ENCODE measurements around the gene GPR142.

GPR142 gene

DNA sequence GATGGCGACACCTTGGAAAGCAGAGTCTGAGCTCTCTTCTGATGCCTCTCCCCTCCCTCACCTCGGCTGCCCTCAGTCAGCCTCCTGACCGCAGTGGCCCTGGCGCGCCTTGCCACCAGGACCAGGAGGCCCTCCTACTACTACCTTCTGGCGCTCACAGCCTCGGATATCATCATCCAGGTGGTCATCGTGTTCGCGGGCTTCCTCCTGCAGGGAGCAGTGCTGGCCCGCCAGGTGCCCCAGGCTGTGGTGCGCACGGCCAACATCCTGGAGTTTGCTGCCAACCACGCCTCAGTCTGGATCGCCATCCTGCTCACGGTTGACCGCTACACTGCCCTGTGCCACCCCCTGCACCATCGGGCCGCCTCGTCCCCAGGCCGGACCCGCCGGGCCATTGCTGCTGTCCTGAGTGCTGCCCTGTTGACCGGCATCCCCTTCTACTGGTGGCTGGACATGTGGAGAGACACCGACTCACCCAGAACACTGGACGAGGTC, 4.4 kb downstream of the GPR142 start:
- DNase-seq = no peak

DNA sequence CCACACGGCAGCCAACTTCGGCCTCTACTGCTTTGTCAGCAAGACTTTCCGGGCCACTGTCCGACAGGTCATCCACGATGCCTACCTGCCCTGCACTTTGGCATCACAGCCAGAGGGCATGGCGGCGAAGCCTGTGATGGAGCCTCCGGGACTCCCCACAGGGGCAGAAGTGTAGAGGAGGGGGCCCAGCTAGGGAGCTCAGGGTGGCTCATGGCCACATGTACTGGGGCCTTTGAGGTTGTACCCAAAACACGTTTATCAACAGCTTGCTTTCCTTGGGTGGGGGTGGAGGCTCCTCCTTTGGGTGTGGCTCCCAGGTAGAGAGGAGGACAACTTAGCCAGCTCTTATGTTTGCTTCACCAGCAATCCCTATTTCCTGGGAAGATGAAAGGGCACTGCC, 5.1 kb downstream of the GPR142 start:
- no peak for DNase-seq

DNA sequence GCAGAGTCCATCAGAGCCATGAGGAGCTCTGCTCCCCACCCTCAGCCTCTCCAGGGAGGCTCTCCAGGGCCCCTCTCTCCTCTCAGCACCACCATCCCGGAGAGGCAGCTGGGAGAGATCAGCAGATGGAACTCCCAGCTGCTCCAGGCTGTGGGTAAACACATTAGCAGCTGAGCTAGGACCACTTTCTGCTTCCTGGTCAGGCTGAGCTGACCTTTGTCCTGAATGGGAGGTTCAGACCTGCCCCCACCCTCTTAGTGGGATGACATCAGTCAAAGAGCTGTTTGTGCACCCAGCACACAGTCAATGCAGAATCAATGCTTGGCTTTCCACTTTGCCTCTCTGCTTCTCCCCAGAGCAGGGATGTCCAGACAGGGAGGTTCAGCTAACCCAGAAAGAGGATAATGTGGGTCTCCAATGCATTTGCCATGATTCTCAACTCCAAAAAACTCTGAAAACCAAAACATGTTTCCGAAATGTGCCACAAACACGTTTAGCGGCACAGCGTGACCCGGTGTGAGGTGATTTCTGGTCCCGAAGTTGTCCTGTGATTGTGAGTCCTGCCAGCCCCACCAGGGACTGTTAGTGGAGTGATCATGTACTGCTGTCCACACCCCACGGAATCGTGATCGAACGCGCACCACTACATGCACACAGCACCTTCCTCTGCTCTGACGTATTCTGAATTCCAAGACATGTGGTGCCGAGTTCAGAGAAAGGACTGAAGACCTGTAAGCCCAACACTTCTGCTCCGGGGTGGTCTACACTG, 6.7 kb downstream of the GPR142 start:
- no peak for DNase-seq

DNA sequence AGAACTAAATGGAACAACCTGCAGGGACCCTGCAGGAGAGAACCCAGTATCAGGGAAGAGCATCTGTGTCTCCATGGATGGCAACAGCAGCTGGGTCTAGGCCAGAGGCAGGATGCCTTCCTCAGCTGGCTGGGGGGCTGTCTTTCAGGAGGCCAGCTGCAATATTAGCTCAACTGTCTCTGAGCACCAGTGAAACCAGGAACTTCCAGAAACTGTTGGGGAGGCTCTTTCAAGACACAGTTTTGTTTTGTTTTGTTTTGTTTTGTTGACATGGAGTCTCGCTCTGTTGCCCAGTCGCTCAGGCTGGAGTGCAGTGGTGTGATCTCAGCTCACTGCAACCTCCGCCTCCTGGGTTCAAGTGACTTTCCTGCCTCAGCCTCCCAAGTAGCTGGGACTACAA, 7.6 kb downstream of the GPR142 start:
- DNase-seq = no peak

DNA sequence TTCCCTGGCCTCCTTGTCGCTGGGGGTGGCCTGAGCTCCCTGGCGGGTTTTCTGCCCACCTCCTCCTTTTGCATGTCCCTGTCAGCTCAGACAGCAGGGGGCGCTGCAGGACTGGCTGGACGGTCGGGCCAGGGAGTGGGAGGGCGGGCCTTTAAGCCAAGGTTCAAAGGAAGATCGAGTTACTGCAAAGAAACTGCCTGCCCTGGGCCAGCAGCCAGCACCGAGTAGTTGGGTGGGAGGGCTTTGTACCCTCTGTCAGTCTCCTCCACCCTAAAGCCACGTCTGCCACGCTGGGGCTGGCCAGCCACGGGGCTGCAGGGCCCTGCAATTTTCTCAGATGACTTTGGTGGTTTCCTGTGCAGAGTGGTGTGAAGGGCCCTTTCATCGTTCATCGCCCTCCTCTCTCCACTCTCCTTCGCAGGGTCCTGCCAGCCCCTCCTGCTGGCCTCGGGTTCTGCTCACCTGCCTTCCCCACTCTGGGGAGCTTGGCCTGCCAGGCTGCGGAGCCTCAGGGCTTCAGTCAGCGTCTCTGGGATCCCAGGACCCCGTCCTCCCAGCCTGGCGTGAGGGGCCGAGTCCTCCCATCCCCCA, 12.3 kb downstream of the GPR142 start:
- no peak for DNase-seq

DNA sequence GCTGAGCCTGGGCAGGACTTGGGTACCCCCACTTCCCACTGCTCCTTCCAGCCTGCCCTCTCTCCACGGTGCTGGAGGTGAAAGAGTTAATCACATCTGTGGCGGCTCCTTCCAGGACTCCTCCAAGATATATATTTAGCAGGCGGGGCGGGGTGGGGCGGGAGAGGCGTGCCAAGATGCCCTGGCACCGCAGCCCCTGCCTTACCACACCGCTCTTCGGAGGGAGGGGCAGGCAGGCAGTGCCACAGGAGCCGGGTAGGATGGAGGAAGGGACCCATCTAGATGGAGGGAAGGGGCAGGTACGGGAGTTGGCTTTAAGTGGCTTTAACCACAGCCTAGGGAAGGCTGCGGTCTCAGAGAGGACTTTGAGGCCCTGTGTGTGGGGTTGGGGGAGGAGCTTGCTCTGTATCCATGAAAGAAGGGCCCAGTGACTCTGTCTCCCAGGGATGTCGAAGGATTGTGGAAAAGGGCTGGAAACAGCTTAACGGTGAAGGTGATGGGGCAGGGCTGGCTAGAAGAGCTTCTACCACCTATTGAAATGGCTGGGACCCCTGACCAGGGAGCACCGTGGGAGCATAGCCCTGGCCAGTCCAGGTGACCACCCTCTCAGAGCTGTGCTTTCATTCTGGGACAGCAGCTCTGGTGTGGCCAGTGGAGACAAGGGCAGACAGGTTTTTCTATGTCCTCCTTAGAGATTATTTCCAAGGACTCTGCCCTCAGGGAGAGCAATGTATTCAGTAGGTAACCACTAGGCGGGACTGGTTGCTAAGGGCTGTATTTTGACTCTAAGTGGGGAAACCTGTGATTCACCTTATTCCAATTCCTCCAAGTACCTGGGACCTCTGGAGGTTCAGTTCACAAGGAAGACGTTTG, 13.0 kb downstream of the GPR142 start:
- no peak for DNase-seq

DNA sequence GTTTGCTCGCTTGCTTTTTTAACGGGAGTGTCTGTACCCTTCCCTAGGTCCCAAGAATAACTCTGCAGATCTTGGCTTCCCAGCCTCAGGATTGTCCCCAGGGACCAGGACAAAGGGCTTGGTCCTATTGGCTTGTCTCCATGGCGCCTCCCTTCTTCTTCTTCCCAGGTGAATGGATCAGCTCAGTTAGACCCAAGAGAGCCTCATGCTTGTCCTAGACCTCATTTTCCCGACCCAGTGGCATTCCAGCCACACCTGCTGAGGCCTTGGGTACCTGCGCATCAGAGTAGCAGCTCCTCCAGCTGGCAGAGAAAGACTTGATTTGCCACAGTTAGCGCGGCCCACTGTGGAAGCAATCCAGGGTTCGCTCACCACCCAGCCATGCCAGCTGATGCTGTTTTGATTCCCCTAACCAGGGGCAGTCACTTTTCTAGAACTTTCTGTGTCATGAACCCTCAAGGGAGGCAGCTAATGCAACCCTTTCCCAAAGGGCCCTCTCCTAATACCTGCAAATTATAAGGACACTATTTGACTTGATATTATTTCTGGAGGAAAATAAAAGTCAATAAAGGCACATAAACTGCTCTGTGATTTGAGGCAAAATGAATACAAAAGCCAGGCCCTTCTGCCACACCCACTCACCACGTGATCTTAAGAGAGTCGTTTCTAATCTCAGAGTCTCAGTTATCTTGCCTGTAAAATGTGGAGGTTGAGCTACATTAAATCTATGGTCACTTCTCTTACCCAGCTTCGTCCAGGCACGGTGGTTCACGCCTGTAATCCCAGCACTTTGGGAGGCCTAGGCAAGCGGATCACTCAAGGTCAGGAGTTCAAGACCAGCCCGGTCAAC, 13.9 kb downstream of the GPR142 start:
- no peak for DNase-seq

DNA sequence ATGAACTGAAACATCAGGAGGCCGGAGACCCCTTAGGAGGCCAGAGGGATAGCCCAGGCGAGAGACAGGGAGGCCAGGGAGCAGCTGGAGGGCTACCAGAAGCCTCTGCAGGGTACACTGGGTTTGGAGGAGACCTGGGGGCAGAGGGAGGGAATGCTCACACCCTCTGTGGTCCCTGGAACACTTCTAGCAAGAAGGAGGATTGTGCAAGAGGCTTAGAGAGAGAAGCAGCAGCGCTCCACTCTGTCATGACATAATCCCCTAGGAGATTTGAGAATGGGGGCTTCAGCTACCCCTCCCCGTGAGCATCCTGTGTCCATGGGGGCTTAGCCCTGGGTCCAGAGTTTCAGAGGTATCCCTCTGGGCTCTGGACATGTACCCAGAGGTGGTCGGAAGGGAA, 15.8 kb downstream of the GPR142 start:
- DNase-seq = no peak

DNA sequence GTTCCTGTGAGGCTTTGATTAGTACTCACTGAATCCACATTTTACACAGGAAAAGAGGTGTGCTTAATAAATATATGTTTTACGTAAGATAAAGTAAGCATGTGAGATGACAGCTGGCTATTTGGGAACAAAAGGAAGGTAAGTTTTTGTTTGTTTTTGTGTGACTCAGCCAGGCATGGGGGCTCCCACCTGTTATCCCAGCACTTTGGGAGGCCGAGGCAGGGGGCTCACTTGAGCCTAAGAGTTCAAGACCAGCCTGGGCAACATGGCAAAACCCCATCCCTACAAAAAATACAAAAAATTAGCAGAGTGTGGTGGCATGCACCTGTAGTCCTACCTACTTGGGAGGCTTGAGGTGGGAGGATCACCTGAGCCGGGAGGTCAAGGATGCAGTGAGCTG, 17.9 kb downstream of the GPR142 start:
- DNase-seq = no peak

DNA sequence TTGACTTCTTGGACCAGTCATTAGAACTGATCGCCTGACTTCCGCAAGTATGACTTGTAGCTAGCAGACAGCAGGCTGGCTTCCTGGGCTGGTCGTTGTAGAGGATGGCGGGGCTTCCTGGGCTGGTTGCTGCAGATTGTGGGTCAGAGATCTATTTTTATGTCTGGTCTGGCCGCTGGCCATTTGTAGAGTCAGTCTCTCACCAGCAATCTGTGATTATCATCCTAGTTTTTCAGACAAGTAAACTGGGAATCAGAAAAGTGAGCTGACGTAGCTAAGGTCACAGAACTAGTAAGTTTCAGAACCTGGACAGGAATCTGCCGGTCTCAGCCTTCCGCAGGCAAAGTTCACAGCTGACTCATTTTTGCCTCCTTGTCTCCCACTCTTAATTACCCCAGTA, 19.1 kb downstream of the GPR142 start:
- DNase-seq = no peak

DNA sequence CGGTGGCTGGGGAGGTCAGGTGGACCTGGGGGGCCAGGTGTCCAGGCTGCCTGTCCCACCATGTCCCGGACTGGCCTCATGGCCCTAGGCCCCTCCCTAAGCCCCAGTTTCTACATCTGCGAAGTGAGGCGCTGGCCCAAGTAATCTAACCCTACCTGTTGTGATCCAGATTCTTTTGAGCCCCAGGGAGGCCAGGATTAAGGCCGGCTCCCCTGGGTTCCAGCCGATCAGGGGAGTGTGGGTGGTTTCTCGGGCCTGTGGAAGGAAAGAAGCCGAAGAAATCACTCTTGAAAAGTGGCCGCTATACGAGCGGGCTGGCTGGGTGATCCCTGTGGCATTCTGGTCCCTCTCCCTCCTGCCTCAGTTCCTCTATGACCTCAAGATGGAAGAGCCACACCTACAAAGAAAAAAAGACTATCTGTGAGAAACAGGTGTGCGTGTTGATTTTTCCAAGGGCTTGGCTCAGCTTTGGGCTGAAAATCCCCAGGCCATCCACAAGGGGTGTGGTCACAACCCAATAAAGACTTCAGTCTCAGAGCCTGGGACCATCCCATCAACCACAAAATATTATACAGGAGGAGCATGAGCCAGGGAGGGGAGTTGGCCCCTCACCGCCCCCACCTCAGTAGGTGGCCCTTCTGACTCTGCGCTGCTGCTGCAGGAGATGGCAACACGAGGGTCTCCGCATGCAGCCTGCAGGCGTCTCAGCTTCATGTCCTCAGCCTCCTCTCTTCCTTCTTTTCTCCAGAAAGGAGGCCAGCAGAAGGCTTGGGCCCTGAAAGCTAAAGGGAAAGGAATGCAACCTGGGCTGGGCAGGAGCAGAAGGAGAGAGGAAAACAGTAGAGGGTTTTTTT, 20.3 kb downstream of the GPR142 start:
- DNase-seq = no peak

DNA sequence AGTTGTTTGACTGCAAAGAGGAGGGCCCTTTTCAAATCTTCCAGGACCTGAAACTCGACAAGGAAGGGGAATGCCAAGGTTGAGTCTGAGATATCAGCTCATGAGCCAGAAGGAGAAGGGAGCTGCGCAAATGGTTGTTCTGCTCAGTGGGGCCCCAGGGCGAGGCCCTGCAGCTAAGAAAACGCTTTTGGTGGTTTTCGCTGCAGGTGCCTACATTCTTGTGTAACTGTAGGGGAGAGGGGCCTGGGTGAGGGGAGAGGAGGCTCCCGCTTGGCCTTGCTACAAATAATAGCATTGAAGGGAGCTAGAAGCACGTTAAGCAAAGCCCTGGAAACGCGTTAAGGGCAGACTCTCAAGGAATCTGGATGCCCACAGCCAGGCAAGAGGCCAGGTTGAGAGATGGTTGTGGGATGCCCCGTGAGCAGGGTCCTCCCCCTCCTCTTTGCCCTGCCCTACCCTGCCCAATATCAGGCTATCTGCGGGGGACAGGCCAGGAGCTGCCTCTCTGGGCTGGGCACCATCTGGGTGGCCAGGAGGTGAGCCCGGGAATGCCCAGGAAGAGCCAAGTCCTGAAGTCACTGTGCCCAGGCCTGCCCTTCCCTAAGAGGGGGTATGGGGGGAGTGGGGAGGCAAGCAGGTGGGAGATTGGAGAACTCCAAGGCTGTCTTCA, 21.9 kb downstream of the GPR142 start:
- no peak for DNase-seq

DNA sequence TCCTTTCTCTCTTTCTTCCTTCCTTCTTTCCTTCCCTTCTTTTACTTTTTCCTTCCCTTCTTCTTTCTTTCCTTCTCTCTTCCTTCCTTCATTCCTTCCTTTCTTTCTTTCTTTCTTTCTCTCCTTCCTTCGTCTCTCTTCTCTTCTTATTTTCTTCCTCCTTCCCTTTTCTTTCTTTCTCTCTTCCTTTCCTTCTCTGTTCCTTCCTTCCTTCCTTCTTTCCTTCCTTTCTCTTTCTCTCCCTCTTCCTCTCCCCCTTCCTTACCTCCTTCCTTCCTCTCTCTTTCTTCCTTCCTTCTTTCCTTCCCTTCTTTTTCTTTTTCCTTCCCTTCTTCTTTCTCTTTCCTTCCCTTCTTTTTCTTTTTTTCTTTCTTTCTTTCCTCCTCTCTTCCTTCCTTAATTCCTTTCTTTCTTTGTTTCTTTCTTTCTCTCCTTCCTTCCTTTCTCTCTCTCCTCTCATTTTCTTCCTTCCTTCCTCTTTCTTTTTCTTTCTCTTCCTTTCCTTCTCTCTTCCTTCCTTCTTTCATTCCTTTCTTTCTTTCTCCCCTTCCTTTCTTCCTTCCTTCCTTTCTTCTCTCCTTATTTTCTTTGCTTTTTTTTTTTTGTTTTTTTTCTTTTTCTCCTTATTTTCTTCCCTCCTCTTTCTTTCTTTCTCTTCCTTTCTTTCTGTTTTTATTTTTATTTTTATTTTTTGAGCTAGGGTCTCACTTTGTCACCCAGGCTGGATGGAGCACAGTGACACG, 22.8 kb downstream of the GPR142 start:
- no peak for DNase-seq

DNA sequence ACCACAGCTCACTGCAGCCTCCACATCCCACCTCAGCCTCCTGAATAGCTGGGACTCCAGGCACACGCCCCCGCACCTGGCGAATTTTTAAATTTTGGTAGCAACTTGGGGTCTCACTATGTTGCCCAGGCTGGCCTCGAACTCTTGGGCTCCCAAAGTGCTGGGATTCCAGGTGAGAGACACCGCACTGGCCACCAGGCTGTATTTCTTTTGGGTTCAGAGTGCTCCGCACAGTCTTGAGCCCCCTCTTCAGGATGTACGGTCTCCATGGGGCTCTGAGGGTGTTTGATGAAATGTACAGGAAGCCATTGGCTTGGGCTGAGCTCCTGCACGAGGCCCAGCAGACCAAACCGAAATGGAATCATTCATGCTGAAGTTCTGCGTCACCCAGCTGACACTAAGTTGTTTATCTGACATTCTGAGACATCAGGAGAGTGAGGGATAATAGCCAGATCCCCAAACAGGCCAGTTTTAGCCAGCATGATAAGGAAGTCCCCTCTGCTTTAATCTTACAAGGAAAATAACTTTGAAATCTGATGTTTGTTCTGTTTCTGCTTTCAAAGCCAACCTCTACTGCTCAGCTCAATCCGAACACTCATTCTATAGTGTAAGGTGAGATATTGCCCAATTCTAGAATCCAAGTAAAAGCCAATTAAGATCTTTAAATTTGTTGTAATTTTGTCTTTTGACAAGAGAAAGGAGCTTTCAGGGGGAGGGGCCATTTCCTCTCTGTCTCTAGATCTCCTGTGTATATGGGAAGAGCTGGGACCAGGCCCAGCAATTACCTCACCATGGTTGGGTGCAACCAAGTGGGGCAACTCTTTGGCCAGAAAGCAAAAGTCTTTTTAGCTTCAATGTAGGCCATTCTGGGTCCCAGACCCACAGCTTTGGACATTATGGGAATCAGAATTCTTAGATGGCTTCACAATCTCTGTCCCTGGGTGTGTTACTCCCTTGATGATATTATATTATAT, 23.7 kb downstream of the GPR142 start:
- no peak for DNase-seq

DNA sequence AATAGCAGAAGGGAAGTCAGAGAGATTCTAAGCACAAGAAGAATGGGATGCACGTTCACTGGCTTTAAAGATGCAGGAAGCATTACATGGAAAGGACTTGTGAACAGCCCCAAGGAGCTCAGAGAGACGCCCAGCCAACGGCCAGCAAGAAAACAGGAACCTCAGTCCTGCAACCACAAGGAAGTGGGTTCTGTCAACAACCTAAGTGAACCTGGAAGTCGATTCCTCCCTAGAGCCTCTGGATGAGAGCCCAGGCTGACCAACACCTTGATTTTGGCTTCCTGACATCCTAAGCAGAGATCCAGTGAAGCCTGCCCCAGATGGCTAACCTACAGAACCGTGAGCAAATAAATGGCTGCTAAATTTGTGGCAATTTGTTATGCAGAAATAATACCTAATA, 24.5 kb downstream of the GPR142 start:
- no peak for DNase-seq

DNA sequence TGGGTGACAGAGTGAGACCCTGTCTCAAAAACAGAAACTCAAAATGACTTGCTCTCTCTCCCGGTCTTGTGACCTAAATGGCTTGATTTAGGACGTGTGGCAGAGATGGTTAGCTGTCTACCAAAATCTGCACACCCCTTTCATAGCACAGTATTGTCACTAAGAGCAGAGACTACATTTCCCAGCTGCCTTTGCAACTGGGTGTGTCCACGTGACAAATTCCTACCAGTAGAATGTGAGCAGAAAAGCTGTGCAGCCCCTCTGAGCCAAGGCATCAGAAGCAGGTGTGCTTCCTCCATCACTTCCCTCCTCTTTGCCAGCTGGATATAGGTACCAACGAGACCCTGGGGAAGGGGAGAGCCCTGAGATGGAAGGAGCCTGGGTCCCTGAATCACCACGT, 25.5 kb downstream of the GPR142 start:
- DNase-seq = no peak

DNA sequence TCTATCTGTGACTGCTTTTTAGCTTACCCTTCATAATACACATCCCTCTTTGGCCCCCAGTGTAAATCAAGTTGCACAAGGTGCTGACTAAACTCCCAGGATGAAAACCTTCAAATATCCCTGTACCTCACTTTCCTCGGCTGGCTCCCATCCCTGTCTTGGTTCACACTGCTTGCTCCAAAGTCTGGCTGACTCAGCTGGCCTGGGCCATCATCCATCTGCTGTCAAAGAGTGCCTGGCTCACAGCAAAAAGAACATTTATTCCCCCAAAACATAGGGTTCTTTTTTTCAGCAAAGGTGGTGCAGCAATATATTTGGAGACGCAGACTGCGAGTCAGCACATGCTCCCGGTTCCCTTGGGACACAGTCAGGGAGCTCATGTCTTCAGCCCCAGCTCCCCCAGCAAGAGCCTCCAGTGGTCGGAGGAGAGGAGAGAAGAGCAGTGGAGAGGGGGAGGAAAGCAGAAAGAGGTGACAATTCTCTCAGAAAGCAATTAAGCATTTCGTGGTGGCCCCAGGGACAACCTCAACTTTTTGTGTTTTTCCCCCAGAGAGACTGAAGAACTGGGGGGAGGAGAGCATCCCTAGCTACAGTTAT, 26.1 kb downstream of the GPR142 start:
- no peak for DNase-seq

DNA sequence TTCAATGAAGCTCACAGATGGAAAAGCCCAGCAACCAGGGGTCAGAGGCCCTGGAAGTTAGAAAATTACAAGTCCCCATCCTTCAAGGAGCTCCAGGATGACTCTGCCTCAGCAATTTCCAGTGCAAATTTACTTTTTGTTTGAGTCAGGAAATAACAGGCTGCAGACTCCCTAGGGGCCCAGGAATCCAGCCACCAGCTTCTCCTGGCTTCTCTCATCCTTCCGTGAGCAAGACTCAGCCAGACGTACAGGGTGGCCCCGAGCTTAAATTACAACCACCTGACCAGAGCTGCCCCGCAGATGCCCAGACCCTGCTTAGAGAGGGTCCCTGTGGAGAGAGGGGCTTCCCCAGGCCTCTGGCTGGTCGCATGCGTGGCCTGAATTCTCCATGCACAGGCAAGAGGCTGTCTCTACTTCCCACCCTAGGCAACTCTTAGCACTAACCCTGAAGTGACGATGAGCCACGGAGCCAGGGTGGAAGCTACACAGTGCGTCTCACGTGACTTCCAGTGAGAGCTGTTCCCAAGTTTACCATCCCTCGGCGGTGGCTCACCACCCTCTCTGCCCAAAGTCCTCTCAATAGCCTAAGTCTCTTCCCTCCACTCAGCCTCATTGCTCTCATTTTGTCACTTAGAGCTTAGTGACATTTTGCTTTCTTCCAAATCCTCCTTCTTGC, 27.1 kb downstream of the GPR142 start:
- DNase-seq = no peak

All from NCI-H1417 treated with DMSO at 0.1 percent for 48 hours (cell line).